ENCODE measurements around the gene NABP2.
"Not testable (repeated sequence)": the region's sequence is repeated elsewhere in the genome, so short reads cannot be mapped to it uniquely, and the experiment has no call there.

NABP2 gene

GRCh38 chr12:56247923-56248322 is 23.8 kb downstream of the NABP2 start:
- DNase-seq (ENCODE audit: low spot score): no peak

DNA sequence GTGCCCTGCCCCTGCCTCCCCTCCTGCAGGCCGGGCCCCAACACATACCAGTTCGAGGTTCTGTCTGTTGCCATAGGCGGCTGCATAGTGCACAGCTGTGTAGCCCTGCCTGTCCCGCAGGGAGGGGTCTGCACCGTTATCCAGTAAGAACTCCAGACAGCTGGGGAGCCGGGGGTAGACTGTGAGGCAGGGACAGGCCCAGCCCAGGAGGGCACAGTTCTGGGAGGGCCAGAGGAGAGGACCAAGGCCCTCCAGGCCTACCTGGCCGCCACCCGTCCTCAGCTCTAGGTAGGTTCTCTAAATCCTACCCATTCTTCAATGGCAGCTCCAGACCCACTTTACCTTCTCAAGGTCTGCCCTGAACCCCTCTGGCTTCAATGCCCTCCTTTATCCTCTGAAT is 24.6 kb downstream of the NABP2 start:
- DNase-seq (ENCODE audit: low spot score): no peak

- no peak for DNase-seq (ENCODE audit: low spot score)
Observed at GRCh38 chr12:56252649-56253048, 28.5 kb downstream of the NABP2 start.

GRCh38 chr12:56253091-56253490 is 28.9 kb downstream of the NABP2 start:
- DNase-seq (ENCODE audit: low spot score): no peak

DNA sequence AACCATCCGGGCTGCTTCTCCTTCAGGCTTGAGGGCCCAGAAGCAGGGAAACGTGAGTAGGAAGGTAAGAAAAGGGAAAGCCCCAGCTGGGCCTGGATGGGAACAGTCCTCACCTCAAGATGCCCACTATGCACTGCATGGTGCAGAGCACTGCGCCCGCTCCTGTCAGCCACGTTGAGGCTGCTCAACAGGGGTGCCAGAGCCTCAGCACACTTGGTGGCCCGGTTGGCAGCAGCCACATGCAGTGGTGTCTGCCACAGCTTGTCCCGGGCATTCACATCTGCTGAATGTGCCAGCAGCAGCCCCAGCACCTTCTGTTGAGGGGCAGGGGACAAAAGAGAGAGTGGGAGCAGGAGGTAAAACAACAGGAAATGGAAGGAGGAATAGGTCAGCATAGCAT is 31.5 kb downstream of the NABP2 start:
- DNase-seq (ENCODE audit: low spot score): no peak

DNA sequence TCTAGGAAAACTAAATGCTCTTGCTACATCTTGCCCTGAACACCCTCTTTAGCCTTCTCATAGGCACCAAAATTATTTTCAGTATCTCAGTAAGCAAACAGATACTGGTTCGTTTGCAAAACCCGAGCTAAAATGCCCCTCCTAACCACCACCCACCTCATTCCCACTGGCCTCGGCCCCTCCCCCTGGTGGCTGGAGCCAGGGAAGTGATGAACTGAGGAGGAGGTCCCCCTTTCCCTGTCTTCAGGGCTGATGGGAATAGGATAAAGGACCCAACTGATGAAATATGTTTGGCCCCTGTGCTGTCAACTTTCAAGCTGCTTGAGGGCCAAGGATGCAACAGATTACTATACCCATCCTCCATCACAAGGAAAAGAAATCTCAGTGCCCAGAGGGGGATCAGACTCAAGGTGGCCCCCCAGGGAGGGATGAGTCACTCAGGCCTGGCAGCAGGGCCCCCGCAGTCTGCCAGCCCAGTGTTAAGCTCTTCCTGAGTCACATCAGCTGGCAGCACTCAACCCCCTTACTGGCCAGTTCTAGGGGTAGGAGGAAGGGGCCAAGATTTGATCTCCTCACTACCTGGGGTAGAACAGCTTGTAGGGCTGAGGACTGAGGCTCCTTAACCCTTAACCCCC is 32.3 kb downstream of the NABP2 start:
- DNase-seq (ENCODE audit: low spot score): peak; percentile 52

- DNase-seq (ENCODE audit: low spot score): no peak
Observed at GRCh38 chr12:56257071-56257470, 32.9 kb downstream of the NABP2 start.

GRCh38 chr12:56257491-56258067 is 33.4 kb downstream of the NABP2 start:
- peak; percentile 63 for DNase-seq (ENCODE audit: low spot score)

DNA sequence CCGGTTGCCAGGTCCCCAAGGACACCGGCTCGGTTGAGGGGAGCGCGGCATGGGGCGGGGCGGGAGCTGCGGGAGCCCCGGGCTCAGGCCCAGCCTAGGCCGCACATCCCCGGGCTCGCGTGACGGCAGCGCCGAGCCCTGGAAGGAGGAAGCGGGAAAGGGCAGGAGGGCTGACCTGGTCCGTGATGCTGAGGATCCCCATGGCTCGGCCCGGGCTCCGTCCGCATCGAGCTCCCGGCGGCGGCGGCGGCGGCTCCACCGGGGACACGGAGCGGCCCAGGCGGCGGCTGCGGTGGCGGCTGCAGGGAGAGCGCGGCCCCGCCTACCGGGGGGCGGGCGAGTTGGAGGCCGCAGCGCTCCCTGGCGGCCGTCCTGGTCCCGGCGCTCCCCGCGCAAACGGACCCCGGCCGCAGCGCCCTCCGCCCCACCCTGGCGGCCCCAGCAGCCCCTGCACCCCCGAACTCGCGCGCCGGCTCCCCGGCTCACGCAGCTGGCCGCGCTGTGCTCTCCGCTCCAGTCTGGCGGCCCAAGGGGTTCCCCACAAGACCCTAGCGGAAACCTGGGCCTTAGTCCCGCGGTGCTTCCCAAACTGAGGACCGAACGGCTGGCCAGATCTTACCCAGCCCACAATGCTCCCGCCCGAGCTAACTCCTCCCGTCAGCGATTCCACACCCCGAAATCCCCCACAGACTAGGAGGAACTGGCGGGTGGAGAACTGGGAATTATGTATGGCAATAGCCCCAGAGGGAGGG is 34.1 kb downstream of the NABP2 start, which contains the start of gene ANKRD52:
TSS of gene ANKRD52 (minus strand) at position 317 of the 752 bp plus-strand sequence. CDS start at position 202, 115 bp downstream.
- peak; percentile 97 for DNase-seq (ENCODE audit: low spot score)

DNA sequence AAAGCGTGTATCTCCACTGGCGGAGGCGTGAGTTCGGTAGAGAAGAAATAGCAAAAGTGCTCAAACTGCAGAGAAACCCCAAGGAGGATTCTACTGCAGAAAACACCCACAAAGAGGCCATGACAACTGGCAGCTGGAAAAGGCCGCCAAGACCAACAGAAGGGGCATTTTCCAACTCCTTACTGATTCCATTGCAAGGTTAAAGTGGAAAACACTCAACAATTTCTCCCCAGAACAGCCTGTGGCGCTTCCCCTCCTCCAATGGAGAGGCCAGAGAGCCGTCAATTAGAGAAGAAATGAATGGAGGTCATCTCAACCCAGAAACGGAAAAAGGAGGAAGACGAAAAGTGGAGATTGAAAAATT is 34.7 kb downstream of the NABP2 start:
- no peak for DNase-seq (ENCODE audit: low spot score)

GRCh38 chr12:56260380-56260779 is 36.2 kb downstream of the NABP2 start:
- DNase-seq (ENCODE audit: low spot score): no peak

GRCh38 chr12:56260921-56261320 is 36.8 kb downstream of the NABP2 start:
- DNase-seq (ENCODE audit: low spot score): no peak

DNA sequence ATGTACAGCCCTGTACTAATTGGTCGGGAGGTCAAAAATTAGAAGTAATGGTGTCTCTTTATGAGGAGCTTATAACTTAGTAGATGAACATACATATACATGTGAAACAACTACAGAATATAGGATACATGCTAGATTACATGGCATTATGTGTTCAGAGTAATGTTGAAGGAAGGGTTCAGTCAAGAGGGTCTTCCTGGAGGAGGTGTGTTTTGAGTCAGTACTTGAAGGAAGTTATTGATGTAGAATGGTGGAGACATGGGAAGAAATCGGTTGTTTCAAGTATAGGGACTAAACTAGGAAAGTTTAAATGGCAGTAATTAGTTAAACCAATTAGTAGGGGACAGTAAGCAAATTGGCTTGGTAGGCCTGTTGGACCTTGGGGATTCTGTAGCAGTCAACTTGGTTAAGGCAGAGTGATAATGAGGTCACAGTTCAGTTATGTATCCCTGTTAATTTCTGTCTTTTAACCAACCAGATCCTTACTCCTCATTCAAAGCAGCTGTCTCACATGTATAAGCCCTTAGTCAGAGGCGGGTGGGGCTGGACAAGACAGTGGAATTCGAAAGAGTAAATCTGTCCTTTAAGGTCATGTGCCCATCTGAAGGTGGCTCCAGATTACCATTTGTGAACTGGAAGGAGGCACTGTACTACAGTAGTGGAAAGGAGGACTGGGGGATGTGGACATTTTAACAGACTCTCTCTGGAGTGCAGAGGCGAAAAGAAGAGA is 37.5 kb downstream of the NABP2 start:
- DNase-seq (ENCODE audit: low spot score): peak; percentile 87

DNA sequence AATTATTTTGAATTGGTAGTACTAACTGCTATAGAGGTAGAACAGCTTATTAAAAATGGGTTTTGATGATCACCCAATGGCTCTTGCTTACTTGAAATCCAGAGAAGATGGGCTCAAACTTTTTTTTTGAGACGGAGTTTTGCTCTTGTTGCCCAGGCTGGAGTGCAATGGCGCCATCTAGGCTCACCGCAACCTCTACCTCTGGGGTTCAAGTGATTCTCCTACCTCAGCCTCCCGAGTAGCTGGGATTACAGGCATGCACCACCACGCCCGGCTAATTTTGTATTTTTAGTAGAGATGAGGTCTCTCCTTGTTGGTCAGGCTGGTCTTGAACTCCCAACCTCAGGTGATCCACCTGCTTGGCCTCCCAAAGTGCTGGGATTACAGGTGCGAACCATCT is 38.8 kb downstream of the NABP2 start:
- DNase-seq (ENCODE audit: low spot score): not testable (repeated sequence)

DNA sequence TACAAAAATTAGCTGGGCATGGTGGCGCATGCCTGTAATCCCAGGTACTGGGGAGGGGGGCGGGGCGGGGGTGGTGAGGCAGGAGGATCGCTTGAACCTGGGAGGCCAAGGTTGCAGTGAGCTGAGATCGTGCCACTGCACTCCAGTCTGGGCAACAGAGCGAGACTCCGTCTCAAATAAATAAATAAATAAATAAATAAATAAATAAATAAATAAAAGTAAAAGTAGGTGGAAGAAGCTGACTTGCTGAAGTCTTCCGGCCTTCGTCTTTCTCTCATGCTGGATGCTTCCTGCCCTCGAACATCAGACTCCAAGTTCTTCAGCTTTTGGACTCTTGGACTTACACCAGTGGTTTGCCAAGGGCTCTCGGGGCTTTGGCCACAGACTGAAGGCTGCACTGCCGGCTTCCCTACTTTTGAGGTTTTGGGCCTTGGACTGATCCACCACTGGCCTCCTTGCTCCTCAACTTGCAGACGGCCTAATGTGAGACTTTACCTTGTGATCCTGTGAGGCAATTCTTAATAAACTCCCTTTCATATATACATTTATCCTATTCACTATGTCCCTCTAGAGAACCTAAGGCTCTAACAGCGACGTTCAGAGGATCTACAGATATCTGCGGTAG is 42.0 kb downstream of the NABP2 start:
- not testable (repeated sequence) for DNase-seq (ENCODE audit: low spot score)

DNA sequence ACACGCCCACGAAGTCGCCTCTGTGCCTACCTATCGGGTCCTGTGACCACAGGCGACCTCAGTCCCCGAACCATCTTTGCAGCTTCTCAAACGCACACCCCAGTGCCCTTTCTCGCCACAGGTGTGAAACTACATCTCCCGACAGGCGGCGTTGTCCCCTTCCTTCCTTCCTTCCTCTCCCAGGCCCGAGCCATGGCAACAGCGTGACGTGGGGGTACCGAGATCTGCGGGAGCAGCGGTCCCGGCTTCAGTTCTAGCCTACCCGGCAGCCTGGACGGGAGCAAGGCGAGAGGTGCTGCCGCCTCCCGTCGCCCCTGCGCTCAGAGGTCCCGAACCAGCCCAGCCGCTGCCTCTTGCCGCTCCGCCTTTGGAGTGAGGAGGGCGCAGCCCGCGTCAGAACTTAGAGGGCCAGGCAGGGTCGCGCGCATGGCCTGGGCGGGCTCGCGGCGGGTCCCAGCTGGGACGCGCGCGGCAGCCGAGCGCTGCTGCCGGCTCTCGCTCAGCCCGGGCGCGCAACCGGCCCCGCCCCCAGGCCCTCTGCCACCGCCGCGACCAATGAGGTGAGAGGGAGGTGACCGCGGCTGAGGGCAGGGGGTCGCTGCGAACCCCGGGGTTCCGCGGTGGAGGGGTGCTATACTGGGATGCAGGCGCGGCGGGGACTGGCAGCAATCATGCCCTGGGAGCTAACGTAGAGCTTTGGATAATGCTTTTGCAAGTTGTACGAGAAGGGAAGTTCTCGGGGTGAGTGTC is 42.7 kb downstream of the NABP2 start, which contains the start of gene COQ10A:
TSS of gene COQ10A (plus strand) at position 250 of the 750 bp plus-strand sequence. CDS start at position 427, 177 bp downstream.
- peak; percentile 97 for DNase-seq (ENCODE audit: low spot score)

DNA sequence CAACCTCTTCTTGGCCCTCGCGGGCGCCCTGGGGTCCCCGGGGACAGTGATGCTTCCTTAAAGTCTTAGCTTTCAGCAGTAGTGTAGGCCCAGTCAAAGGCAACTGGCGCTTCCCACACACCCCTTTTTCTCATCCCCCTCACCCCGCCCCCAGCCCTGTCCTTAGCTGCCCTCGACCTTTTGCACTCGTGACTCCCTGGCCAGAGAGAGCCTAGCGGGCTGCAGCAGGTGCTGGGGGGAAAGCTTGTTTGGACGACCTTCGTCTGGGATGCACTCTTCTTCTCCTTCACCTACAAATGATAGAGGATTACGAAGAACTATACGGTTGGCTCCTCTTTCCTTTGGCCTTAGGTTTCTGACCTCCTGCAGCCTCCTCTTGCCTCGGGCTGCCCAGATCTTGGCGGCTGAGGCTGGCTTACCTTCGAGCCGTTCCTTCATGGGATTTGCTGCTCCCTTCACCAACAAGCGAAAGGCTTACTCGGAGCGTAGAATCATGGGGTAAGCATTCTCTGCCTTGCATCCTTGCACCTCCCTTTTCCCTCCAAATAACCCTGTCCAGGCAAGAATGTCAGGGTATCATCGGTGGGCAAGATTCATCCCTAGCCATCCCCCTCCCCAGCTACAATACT is 43.4 kb downstream of the NABP2 start:
- DNase-seq (ENCODE audit: low spot score): peak; percentile 28

DNA sequence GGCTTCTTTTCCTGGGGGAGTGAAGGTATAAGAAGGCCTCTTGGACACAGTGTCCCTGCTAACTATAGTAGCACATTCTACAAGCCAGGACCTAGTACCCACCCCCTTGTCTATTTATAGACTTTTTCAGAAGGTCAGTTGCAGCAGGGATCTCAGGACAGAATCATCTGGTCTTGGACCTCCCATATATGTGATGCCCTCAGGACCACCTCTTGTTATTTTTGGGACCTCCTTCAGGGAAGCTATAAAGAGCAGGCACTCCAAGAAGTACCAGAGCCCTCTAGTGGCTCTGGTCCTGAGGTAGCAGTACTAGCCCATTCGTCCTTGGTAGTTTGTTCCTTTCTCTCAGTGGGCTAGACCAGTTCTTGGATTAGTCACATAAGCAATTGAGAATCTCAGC is 46.9 kb downstream of the NABP2 start:
- peak; percentile 53 for DNase-seq (ENCODE audit: low spot score)

DNA sequence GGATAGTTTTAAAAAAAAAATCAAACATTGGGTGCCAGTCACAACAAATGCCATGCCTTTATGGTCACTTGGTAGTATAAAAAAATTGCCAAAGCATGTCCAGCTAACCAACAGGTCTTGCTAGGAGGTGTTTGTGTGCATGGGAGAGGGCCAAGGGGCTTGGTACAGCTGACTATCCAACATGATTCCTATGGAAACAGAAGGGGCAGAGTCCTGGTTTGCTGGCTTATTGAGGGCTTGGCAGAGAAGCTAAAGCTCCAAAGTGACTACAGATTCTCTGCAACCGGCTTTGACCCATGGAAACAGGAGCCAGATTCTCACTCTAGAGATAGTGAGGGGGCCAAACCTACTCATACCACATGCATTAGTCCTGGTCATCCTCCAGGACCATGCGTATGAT is 48.3 kb downstream of the NABP2 start:
- not testable (repeated sequence) for DNase-seq (ENCODE audit: low spot score)

GRCh38 chr12:56274299-56274698 is 50.2 kb downstream of the NABP2 start:
- no peak for DNase-seq (ENCODE audit: low spot score)

GRCh38 chr12:56278905-56279304 is 54.8 kb downstream of the NABP2 start:
- no peak for DNase-seq (ENCODE audit: low spot score)

Measured in GM03348 (cell line).